ENCODE data around the gene TMEM63A. TPM values are rescaled to one million over a fixed set of nuclear protein-coding genes. Genes with fewer than 3 reads are reported as not detected.
"Not testable (repeated sequence)": the region's sequence is repeated elsewhere in the genome, so short reads cannot be mapped to it uniquely, and the experiment has no call there.

Gene TMEM63A
- 24.8 and 29.3 TPM in 2 replicates for total RNA-seq
- long read RNA-seq, full-length matches to known transcripts = 1 of 10 reads
- long read RNA-seq, partial matches to known transcripts = 5 of 10 reads
- long read RNA-seq, other reads (novel, unspliced or antisense) = 4 of 10 reads

GRCh38 chr1:225881959-225882693 lies at the start of gene TMEM63A:
TMEM63A (minus strand) TSS chr1:225882380; CDS start chr1:225877580, 4,800 bp downstream.
- Mint-ChIP-seq H3K4me1 (peaks cover 37% of the 10 kb centered on the region), H3K9me3 (no peaks in the 10 kb centered on the region), H3K4me3 (peak within 1 kb of the TSS; percentile 91), H3K36me3 (ENCODE audit: low read depth) (no peaks in the 10 kb centered on the region), H3K27me3 (ENCODE audit: low read depth) (peaks cover 20% of the 10 kb centered on the region), H3K27ac (ENCODE audit: unreplicated experiment) (no peak within 1 kb of the TSS)
- TF ChIP-seq CTCF (conservative IDR thresholded peaks at IDR 0.05) = peak; percentile 49
- DNase-seq (ENCODE audit: low read depth, low spot score) = peak; percentile 84

- no peaks in the 10 kb centered on the region for H3K4me1 Mint-ChIP-seq
- no peaks in the 10 kb centered on the region for H3K9me3 Mint-ChIP-seq
- H3K4me3 Mint-ChIP-seq = no peak overlapping the region
- no peak for DNase-seq (ENCODE audit: low read depth, low spot score)
- H3K27ac Mint-ChIP-seq (ENCODE audit: unreplicated experiment) = no peak overlapping the region
- no peak for TF ChIP-seq CTCF (conservative IDR thresholded peaks at IDR 0.05)
- H3K27me3 Mint-ChIP-seq (ENCODE audit: low read depth) = no peaks in the 10 kb centered on the region
- no peaks in the 10 kb centered on the region for H3K36me3 Mint-ChIP-seq (ENCODE audit: low read depth)
Measured at GRCh38 chr1:225931270-225932136, 49.3 kb upstream of the TMEM63A start.

- no peaks in the 10 kb centered on the region for H3K4me1 Mint-ChIP-seq
- no peak for DNase-seq (ENCODE audit: low read depth, low spot score)
- no peak overlapping the region for H3K4me3 Mint-ChIP-seq
- H3K9me3 Mint-ChIP-seq = no peaks in the 10 kb centered on the region
- TF ChIP-seq CTCF (conservative IDR thresholded peaks at IDR 0.05) = no peak
- no peak overlapping the region for H3K27ac Mint-ChIP-seq (ENCODE audit: unreplicated experiment)
- H3K36me3 Mint-ChIP-seq (ENCODE audit: low read depth) = no peaks in the 10 kb centered on the region
- H3K27me3 Mint-ChIP-seq (ENCODE audit: low read depth) = no peaks in the 10 kb centered on the region
Measured at GRCh38 chr1:225930566-225930965, 48.4 kb upstream of the TMEM63A start.

GRCh38 chr1:225929462-225929861 lies 47.3 kb upstream of the TMEM63A start:
- H3K4me1 Mint-ChIP-seq = not testable (repeated sequence)

GRCh38 chr1:225928186-225929175 lies 46.3 kb upstream of the TMEM63A start:
- H3K27ac Mint-ChIP-seq (ENCODE audit: unreplicated experiment) = peak overlapping the region; percentile 62
- H3K4me3 Mint-ChIP-seq = no peak overlapping the region
- TF ChIP-seq CTCF (conservative IDR thresholded peaks at IDR 0.05) = no peak
- no peaks in the 10 kb centered on the region for H3K27me3 Mint-ChIP-seq (ENCODE audit: low read depth)
- H3K9me3 Mint-ChIP-seq = no peaks in the 10 kb centered on the region
- no peak for DNase-seq (ENCODE audit: low read depth, low spot score)
- H3K36me3 Mint-ChIP-seq (ENCODE audit: low read depth) = no peaks in the 10 kb centered on the region
- H3K4me1 Mint-ChIP-seq = no peaks in the 10 kb centered on the region

More at GRCh38 chr1:225929462-225929861, 47.3 kb upstream of the TMEM63A start:
- H3K4me3 Mint-ChIP-seq; DNase-seq (ENCODE audit: low read depth, low spot score); H3K27me3 Mint-ChIP-seq (ENCODE audit: low read depth); H3K9me3 Mint-ChIP-seq; H3K36me3 Mint-ChIP-seq (ENCODE audit: low read depth); H3K27ac Mint-ChIP-seq (ENCODE audit: unreplicated experiment): not testable (repeated sequence)
